NOMO-1 treated with DMSO at 0.1 percent for 48 hours (cell line): ENCODE data around the gene NOD1.

ENCODE experiments used
- DNase-seq: peaks from one replicate; lab custom pipeline; 2025; ENCODE audit not compliant: unreplicated experiment; lab: John Stamatoyannopoulos, UW

NOD1 gene

GRCh38 chr7:30470771-30471170 lies 7.8 kb downstream of the NOD1 start:
- DNase-seq, result no peak

GRCh38 chr7:30470163-30470770 lies 8.3 kb downstream of the NOD1 start:
- no peak for DNase-seq

GRCh38 chr7:30469303-30469702 lies 9.3 kb downstream of the NOD1 start:
- DNase-seq, result no peak

- DNase-seq, result no peak
These were observed 9.8 kb downstream of the NOD1 start for GRCh38 chr7:30468791-30469190.

- DNase-seq, result peak; percentile 64
These were observed 10.5 kb downstream of the NOD1 start for GRCh38 chr7:30468041-30468440.

- no peak for DNase-seq
These were observed 11.3 kb downstream of the NOD1 start for GRCh38 chr7:30467271-30467670.

GRCh38 chr7:30466266-30466665 lies 12.3 kb downstream of the NOD1 start:
- DNase-seq, result no peak

GRCh38 chr7:30465811-30466180 lies 12.8 kb downstream of the NOD1 start:
- no peak for DNase-seq

- DNase-seq, result no peak
These were observed 13.4 kb downstream of the NOD1 start for GRCh38 chr7:30465046-30465810.

GRCh38 chr7:30464231-30464671 lies 14.3 kb downstream of the NOD1 start:
- DNase-seq, result peak; percentile 26

GRCh38 chr7:30463405-30464145 lies 15.0 kb downstream of the NOD1 start:
- no peak for DNase-seq

- peak; percentile 41 for DNase-seq
These were observed 16.4 kb downstream of the NOD1 start for GRCh38 chr7:30462179-30462578.

- no peak for DNase-seq
These were observed 18.3 kb downstream of the NOD1 start for GRCh38 chr7:30460246-30460633.

- DNase-seq, result no peak
These were observed 18.9 kb downstream of the NOD1 start for GRCh38 chr7:30459591-30460245.

GRCh38 chr7:30458311-30458710 lies 20.3 kb downstream of the NOD1 start:
- no peak for DNase-seq

GRCh38 chr7:30453921-30454320 lies 24.7 kb downstream of the NOD1 start:
- DNase-seq, result no peak

GRCh38 chr7:30453016-30453415 lies 25.6 kb downstream of the NOD1 start:
- no peak for DNase-seq

- DNase-seq, result no peak
These were observed 26.2 kb downstream of the NOD1 start for GRCh38 chr7:30452280-30452930.

GRCh38 chr7:30451539-30452279 lies 26.9 kb downstream of the NOD1 start:
- DNase-seq, result no peak

GRCh38 chr7:30450983-30451497 lies 27.5 kb downstream of the NOD1 start:
- no peak for DNase-seq
